ENCODE measurements around the gene GPD1L. TPM values are rescaled to one million over a fixed set of nuclear protein-coding genes. Genes with fewer than 3 reads are reported as not detected.

The GPD1L gene
- polyA plus RNA-seq, 1 donor (not counting 4 experiments of a cell fraction or from before 2014, with no cell fraction given) = 4.5 TPM

DNA sequence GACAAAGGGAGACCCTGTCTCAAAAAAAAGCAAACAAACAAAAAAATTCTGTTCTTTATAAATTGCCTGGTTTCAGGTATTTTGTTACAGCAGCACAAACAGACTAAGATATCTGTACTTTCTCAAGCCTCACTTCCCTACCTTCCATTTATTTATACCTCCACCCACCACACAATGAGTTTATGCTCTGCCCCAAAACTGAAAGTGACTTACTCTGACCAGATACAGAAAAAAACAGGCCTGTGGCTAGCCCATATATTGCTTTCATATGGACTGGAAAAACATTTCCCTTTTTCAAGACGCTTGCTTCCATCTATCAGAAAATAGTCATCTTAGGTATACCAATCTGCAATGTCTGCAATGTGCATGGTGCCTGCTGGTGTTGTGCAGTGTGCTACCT, 8.7 kb upstream of the GPD1L start:
- no peaks in the 10 kb centered on the region for H3K79me2 ChIP-seq (ENCODE audit: control insufficient read depth, insufficient read depth, low read length)
- H4K20me1 ChIP-seq (ENCODE audit: control insufficient read depth, extremely low read depth, insufficient read depth, low read length) = no peaks in the 10 kb centered on the region
- no peak overlapping the region for H3K4me2 ChIP-seq (ENCODE audit: control insufficient read depth, extremely low read depth, insufficient read depth, low read depth, low read length)
- H3K9me3 ChIP-seq (ENCODE audit: control insufficient read depth, low read depth, low read length) = peaks cover 2% of the 10 kb centered on the region
- TF ChIP-seq CTCF (optimal IDR thresholded peaks at IDR 0.05 in 1 of 3, IDR thresholded peaks at IDR 0.05 in 1 of 3, conservative IDR thresholded peaks at IDR 0.05 in 1 of 3; ENCODE audit: extremely low read depth in 1 of 3, insufficient read depth in 2 of 3, low read length in 3 of 3) (no peak), EZH2 (IDR thresholded peaks at IDR 0.05; ENCODE audit: low read length) (no peak)
- no peak for FAIRE-seq
- dilution Hi-C loops (cut with MboI; ENCODE audit: extremely low pct_ligation_motif_present, low sequenced_read_pairs) = no loop called here
- H3K27me3 ChIP-seq (ENCODE audit: control insufficient read depth, extremely low read depth, insufficient read depth, low read length) = no peaks in the 10 kb centered on the region
- H3K27ac ChIP-seq (ENCODE audit: control insufficient read depth, insufficient read depth, low read length) = no peak overlapping the region
- no peaks in the 10 kb centered on the region for H3K9me1 ChIP-seq (ENCODE audit: control insufficient read depth, extremely low read depth, insufficient read depth, low read length)
- H3K4me3 ChIP-seq (ENCODE audit: control insufficient read depth in 2 of 3, extremely low read depth in 1 of 3, insufficient read depth in 2 of 3, low read depth in 1 of 3, low read length in 3 of 3) = no peak overlapping the region
- no peak for DNase-seq (ENCODE audit: low read depth, low spot score)
- no peak overlapping the region for H3K9ac ChIP-seq (ENCODE audit: control insufficient read depth, extremely low read depth, insufficient read depth, low read length)
- no peaks in the 10 kb centered on the region for H3K4me1 ChIP-seq (ENCODE audit: control insufficient read depth, extremely low read depth, insufficient read depth, low read length)
- no peak overlapping the region for H2AFZ ChIP-seq (ENCODE audit: control insufficient read depth, low read length)
- no peaks in the 10 kb centered on the region for H3K36me3 ChIP-seq (ENCODE audit: control insufficient read depth in 2 of 2, extremely low read depth in 1 of 2, insufficient read depth in 2 of 2, low read length in 2 of 2)

- DNase-seq (ENCODE audit: low read depth, low spot score) (no peak), FAIRE-seq (no peak)
- dilution Hi-C loops (cut with MboI; ENCODE audit: extremely low pct_ligation_motif_present, low sequenced_read_pairs) = no loop called here
- no peaks in the 10 kb centered on the region for H3K27me3 ChIP-seq (ENCODE audit: control insufficient read depth, extremely low read depth, insufficient read depth, low read length)
- no peak overlapping the region for H3K9ac ChIP-seq (ENCODE audit: control insufficient read depth, extremely low read depth, insufficient read depth, low read length)
- TF ChIP-seq EZH2 (IDR thresholded peaks at IDR 0.05; ENCODE audit: low read length) (no peak), CTCF (optimal IDR thresholded peaks at IDR 0.05 in 1 of 3, IDR thresholded peaks at IDR 0.05 in 1 of 3, conservative IDR thresholded peaks at IDR 0.05 in 1 of 3; ENCODE audit: extremely low read depth in 1 of 3, insufficient read depth in 2 of 3, low read length in 3 of 3) (no peak)
- H3K79me2 ChIP-seq (ENCODE audit: control insufficient read depth, insufficient read depth, low read length) = no peaks in the 10 kb centered on the region
- no peak overlapping the region for H3K27ac ChIP-seq (ENCODE audit: control insufficient read depth, insufficient read depth, low read length)
- no peaks in the 10 kb centered on the region for H3K9me1 ChIP-seq (ENCODE audit: control insufficient read depth, extremely low read depth, insufficient read depth, low read length)
- H4K20me1 ChIP-seq (ENCODE audit: control insufficient read depth, extremely low read depth, insufficient read depth, low read length) = no peaks in the 10 kb centered on the region
- H3K4me1 ChIP-seq (ENCODE audit: control insufficient read depth, extremely low read depth, insufficient read depth, low read length) = no peaks in the 10 kb centered on the region
- H2AFZ ChIP-seq (ENCODE audit: control insufficient read depth, low read length) = no peak overlapping the region
- H3K4me3 ChIP-seq (ENCODE audit: control insufficient read depth in 2 of 3, extremely low read depth in 1 of 3, insufficient read depth in 2 of 3, low read depth in 1 of 3, low read length in 3 of 3) = no peak overlapping the region
- no peak overlapping the region for H3K4me2 ChIP-seq (ENCODE audit: control insufficient read depth, extremely low read depth, insufficient read depth, low read depth, low read length)
- H3K36me3 ChIP-seq (ENCODE audit: control insufficient read depth in 2 of 2, extremely low read depth in 1 of 2, insufficient read depth in 2 of 2, low read length in 2 of 2) = no peaks in the 10 kb centered on the region
- H3K9me3 ChIP-seq (ENCODE audit: control insufficient read depth, low read depth, low read length) = peaks cover 2% of the 10 kb centered on the region
Measured at GRCh38 chr3:32098528-32098927, 7.9 kb upstream of the GPD1L start.

Measured in keratinocyte (primary cell).